HFFc6 (cell line): ENCODE results near the gene HYAL2. TPM values are rescaled to one million over a fixed set of nuclear protein-coding genes. Genes with fewer than 3 reads are reported as not detected.

Source experiments
- DNase-seq: peaks from one replicate; pipeline ENCODE4 v3.0.0-alpha.2; 2018
- H3K27ac Mint-ChIP-seq: 2 replicates; pipeline ENCODE4 v1.8.0; 2020; ENCODE audit warnings: mild to moderate bottlenecking, mixed read lengths
- H3K27me3 Mint-ChIP-seq: 2 replicates; pipeline ENCODE4 v1.8.0; 2021; ENCODE audit warnings: mild to moderate bottlenecking, moderate library complexity, mixed read lengths; ENCODE audit not compliant: insufficient read depth
- H3K36me3 Mint-ChIP-seq: 2 replicates; pipeline ENCODE4 v1.8.0; 2021; ENCODE audit warnings: low read depth, mixed read lengths
- H3K4me1 Mint-ChIP-seq: 2 replicates; pipeline ENCODE4 v1.8.0; 2020; ENCODE audit warnings: low read depth, mixed read lengths
- H3K4me3 Mint-ChIP-seq: 2 replicates; pipeline ENCODE4 v1.8.0; 2020; ENCODE audit warnings: mild to moderate bottlenecking, moderate library complexity, mixed read lengths
- H3K9me3 Mint-ChIP-seq: 2 replicates; pipeline ENCODE4 v1.8.0; 2020; ENCODE audit warnings: mild to moderate bottlenecking, mixed read lengths
- CTCF ChIP-seq: fragments of 200-600 bp; sonication (generic); IDR thresholded peaks from 2 replicates; pipeline ENCODE4 v1.5.0; 2021; ENCODE audit warnings: antibody characterized with exemption, mild to moderate bottlenecking
- total RNA-seq, 6 experiments: library from RNA; stranded (reverse); fragmentation: NEBNext Ultra II Directional; extraction: Animal tissue kit (Norgen Biotek cat#: 25700); gene quantifications; 2 replicates in 1 of 6; 3 replicates in 5 of 6; pipeline ENCODE4 v1.2.3, GENCODE V29; 2021

Gene HYAL2
- total RNA-seq, 6 experiments from 2014 or later, result 39.4 to 54.9 (median 47.6) TPM

GRCh38 chr3:50321336-50322114 lies 1.0 kb downstream of the HYAL2 start:
- Mint-ChIP-seq H3K4me1 (peaks cover 18% of the 10 kb centered on the region), H3K4me3 (peak overlapping the region; percentile 88)

GRCh38 chr3:50320853-50321335 lies 1.7 kb downstream of the HYAL2 start:
- H3K27ac Mint-ChIP-seq, result peak overlapping the region; percentile 71
- peaks cover 7% of the 10 kb centered on the region for H3K36me3 Mint-ChIP-seq
- no peaks in the 10 kb centered on the region for H3K9me3 Mint-ChIP-seq
- H3K4me1 Mint-ChIP-seq, result peaks cover 21% of the 10 kb centered on the region
- TF ChIP-seq CTCF, result no peak
- H3K27me3 Mint-ChIP-seq, result peaks cover 2% of the 10 kb centered on the region
- no peak for DNase-seq
- H3K4me3 Mint-ChIP-seq, result peak overlapping the region; percentile 93

More at GRCh38 chr3:50321336-50322114, 1.0 kb downstream of the HYAL2 start:
- peaks cover 2% of the 10 kb centered on the region for H3K27me3 Mint-ChIP-seq
- H3K27ac Mint-ChIP-seq, result peak overlapping the region; percentile 98
- peak; percentile 77 for DNase-seq
- no peaks in the 10 kb centered on the region for H3K9me3 Mint-ChIP-seq
- peak; percentile 67 for TF ChIP-seq CTCF
- H3K36me3 Mint-ChIP-seq, result peaks cover 3% of the 10 kb centered on the region

GRCh38 chr3:50319894-50320625 lies 2.5 kb downstream of the HYAL2 start:
- peak overlapping the region; percentile 71; the same call in 1 of the 2 replicates for H3K27ac Mint-ChIP-seq
- no peaks in the 10 kb centered on the region for H3K9me3 Mint-ChIP-seq
- peaks cover 21% of the 10 kb centered on the region for H3K4me1 Mint-ChIP-seq
- peaks cover 2% of the 10 kb centered on the region for H3K27me3 Mint-ChIP-seq
- H3K4me3 Mint-ChIP-seq, result peak overlapping the region; percentile 93
- TF ChIP-seq CTCF, result peak; percentile 36; the same call in 1 of the 2 replicates
- no peak for DNase-seq
- peaks cover 11% of the 10 kb centered on the region for H3K36me3 Mint-ChIP-seq

GRCh38 chr3:50319181-50319893 lies 3.2 kb downstream of the HYAL2 start:
- Mint-ChIP-seq H3K36me3 (peaks cover 12% of the 10 kb centered on the region), H3K4me1 (peaks cover 21% of the 10 kb centered on the region), H3K27me3 (peaks cover 2% of the 10 kb centered on the region), H3K9me3 (no peaks in the 10 kb centered on the region), H3K4me3 (0 out of 2 replicates have a peak overlapping the region, but pooled peaks have one; percentile 20), H3K27ac (no peak overlapping the region)
- no peak for DNase-seq
- TF ChIP-seq CTCF, result no peak

GRCh38 chr3:50318615-50319014 lies 3.9 kb downstream of the HYAL2 start:
- Mint-ChIP-seq H3K4me1 (peaks cover 27% of the 10 kb centered on the region), H3K27me3 (peaks cover 2% of the 10 kb centered on the region), H3K4me3 (no peak overlapping the region), H3K36me3 (peaks cover 12% of the 10 kb centered on the region), H3K27ac (no peak overlapping the region), H3K9me3 (no peaks in the 10 kb centered on the region)
- DNase-seq, result no peak
- no peak for TF ChIP-seq CTCF
